Smooth muscle cell (in vitro differentiated cells): ENCODE results near the gene PCNX3. TPM values are rescaled to one million over a fixed set of nuclear protein-coding genes. Genes with fewer than 3 reads are reported as not detected.
A peak's percentile ranks its signal among the peaks of the same experiment; 100 is the strongest.

Experiments
- DNase-seq: peaks from one replicate; lab custom pipeline; 2025; ENCODE audit not compliant: unreplicated experiment; lab: John Stamatoyannopoulos, UW
- H2AFZ ChIP-seq: fragments of 200-600 bp; sonication (generic); 2 replicates; pipeline ENCODE4 v1.6.0; 2016; ENCODE audit warnings: antibody characterized with exemption, low read depth, mild to moderate bottlenecking
- H3F3A ChIP-seq: fragments of 200-600 bp; sonication (generic); 2 replicates; pipeline ENCODE4 v1.6.0; 2017; ENCODE audit warnings: antibody characterized with exemption, low read depth
- H3K27ac ChIP-seq: fragments of 200-600 bp; sonication (generic); 2 replicates; pipeline ENCODE4 v1.5.1; 2016; ENCODE audit warnings: low read depth, mild to moderate bottlenecking
- H3K27me3 ChIP-seq: fragments of 200-600 bp; sonication (generic); 2 replicates; pipeline ENCODE4 v1.6.1; 2016; ENCODE audit warnings: low read depth, mild to moderate bottlenecking
- H3K36me3 ChIP-seq: fragments of 200-600 bp; sonication (generic); 2 replicates; pipeline ENCODE4 v1.5.1; 2016; ENCODE audit warnings: low read depth
- H3K4me1 ChIP-seq: fragments of 200-600 bp; sonication (generic); 2 replicates; pipeline ENCODE4 v1.5.1; 2016; ENCODE audit warnings: low read depth
- H3K4me2 ChIP-seq: fragments of 200-600 bp; sonication (generic); 2 replicates; pipeline ENCODE4 v1.6.0; 2016; ENCODE audit warnings: mild to moderate bottlenecking
- H3K4me3 ChIP-seq: fragments of 200-600 bp; sonication (generic); 2 replicates; pipeline ENCODE4 v1.5.1; 2016; ENCODE audit warnings: mild to moderate bottlenecking
- H3K79me2 ChIP-seq: fragments of 200-600 bp; sonication (generic); 2 replicates; pipeline ENCODE4 v1.6.0; 2016; ENCODE audit warnings: low read depth, mild to moderate bottlenecking
- H3K9ac ChIP-seq: fragments of 200-600 bp; sonication (generic); 2 replicates; pipeline ENCODE4 v1.6.0; 2016; ENCODE audit warnings: low read depth
- H3K9me3 ChIP-seq: fragments of 200-600 bp; sonication (generic); replicated peaks from 2 replicates; pipeline ENCODE4 v1.5.1; 2016; ENCODE audit warnings: low read depth
- H4K20me1 ChIP-seq: fragments of 200-600 bp; sonication (generic); 2 replicates; pipeline ENCODE4 v1.6.0; 2016; ENCODE audit warnings: low read depth
- WGBS: methylation state at CpG from one replicate; pipeline ENCODE4 v1.1.7; 2016; ENCODE audit warnings: low lambda C conversion rate; 5-methylcytosine and 5-hydroxymethylcytosine counted together
- polyA plus RNA-seq: library from polyadenylated mRNA; unstranded; fragments of >200 nt; fragmentation: Nextera tagmentation; extraction: Ambion mirVana; gene quantifications from 2 replicates; pipeline ENCODE4 v1.2.1, GENCODE V29; 2016
- total RNA-seq: library from RNA; depleted of rRNA; stranded (reverse); fragments of >200 nt; gene quantifications from 2 replicates; pipeline ENCODE4 v1.2.3, GENCODE V29; 2014
- TF ChIP-seq, protein P1 (sequence below): fragments of 200-600 bp; sonication (generic); IDR thresholded peaks from 2 replicates; pipeline ENCODE4 v1.5.1; 2017; ENCODE audit warnings: borderline replicate concordance, mild to moderate bottlenecking, antibody characterized with exemption; ENCODE audit not compliant: insufficient read depth, poor library complexity, severe bottlenecking

PCNX3 gene
- total and polyA plus RNA-seq, 2 experiments from 2014 or later = 17.5 to 18.3 TPM

DNA sequence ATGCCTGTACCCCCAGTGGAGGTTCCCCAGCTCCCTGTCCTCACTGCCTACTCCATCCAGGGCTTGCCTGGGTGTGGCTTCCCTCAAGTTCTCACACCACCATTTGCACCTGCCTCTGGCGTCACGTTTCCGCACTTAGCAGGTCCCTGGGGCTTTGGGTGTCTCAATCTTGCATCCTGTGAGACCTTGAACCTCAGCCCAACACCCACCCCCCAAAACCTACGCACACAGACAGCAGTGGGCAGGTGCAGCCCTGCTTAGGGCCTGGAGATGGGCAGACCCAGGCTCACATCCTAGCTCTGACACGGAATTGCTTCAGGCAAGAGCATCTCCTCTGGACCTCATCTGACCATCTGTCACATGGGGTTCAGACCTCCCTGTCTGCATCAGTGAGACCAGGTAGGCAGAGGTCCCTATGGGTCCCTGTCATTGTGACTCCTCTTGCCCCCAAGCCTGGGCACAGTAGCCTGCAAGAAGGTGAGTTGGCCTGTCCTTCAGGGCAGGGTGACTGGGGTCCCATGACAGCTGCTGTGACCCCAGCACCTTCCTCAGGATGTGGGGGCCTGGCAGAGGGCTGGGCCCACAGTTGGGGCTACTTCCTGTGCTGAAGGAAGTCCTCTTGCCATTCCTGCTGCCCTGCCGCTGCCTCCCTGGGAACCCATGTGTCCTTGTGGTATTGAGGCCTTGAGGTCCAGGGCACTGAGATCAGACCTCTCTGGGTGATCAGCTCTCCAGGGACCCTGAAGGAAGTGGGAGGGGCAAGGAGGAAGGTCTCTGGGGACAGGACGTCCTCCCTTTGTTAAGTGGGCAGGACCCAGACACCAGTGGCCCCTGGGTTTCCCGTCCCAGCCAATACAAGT lies 24.3 kb downstream of the PCNX3 start:
- Histone ChIP-seq H3K9ac (no peak overlapping the region), H3K4me2 (no peak overlapping the region), H3K9me3 (no peaks in the 10 kb centered on the region), H3K79me2 (no peaks in the 10 kb centered on the region), H3K27me3 (no peaks in the 10 kb centered on the region), H4K20me1 (peaks cover 14% of the 10 kb centered on the region), H3K4me3 (no peak overlapping the region), H3K27ac (no peak overlapping the region), H3K4me1 (peaks cover 13% of the 10 kb centered on the region), H3F3A (peaks cover 11% of the 10 kb centered on the region), H2AFZ (no peak overlapping the region), H3K36me3 (no peaks in the 10 kb centered on the region)
- TF ChIP-seq, protein P1, sequence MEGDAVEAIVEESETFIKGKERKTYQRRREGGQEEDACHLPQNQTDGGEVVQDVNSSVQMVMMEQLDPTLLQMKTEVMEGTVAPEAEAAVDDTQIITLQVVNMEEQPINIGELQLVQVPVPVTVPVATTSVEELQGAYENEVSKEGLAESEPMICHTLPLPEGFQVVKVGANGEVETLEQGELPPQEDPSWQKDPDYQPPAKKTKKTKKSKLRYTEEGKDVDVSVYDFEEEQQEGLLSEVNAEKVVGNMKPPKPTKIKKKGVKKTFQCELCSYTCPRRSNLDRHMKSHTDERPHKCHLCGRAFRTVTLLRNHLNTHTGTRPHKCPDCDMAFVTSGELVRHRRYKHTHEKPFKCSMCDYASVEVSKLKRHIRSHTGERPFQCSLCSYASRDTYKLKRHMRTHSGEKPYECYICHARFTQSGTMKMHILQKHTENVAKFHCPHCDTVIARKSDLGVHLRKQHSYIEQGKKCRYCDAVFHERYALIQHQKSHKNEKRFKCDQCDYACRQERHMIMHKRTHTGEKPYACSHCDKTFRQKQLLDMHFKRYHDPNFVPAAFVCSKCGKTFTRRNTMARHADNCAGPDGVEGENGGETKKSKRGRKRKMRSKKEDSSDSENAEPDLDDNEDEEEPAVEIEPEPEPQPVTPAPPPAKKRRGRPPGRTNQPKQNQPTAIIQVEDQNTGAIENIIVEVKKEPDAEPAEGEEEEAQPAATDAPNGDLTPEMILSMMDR = no peak
- no peak for DNase-seq
- WGBS = 95% methylated on average over 8 of the region's 8 CpGs

GRCh38 chr11:65640483-65641296 lies 25.1 kb downstream of the PCNX3 start:
- Histone ChIP-seq H3F3A (peaks cover 11% of the 10 kb centered on the region), H3K9me3 (no peaks in the 10 kb centered on the region), H3K79me2 (no peaks in the 10 kb centered on the region), H3K4me1 (peaks cover 13% of the 10 kb centered on the region), H3K27me3 (no peaks in the 10 kb centered on the region), H3K4me2 (no peak overlapping the region), H3K36me3 (no peaks in the 10 kb centered on the region), H2AFZ (no peak overlapping the region), H3K9ac (no peak overlapping the region), H3K27ac (no peak overlapping the region), H3K4me3 (no peak overlapping the region), H4K20me1 (peaks cover 14% of the 10 kb centered on the region)
- 98% methylated on average over 33 of the region's 35 CpGs for WGBS
- TF ChIP-seq, protein P1 = no peak
- DNase-seq = no peak

- Histone ChIP-seq H3K27me3 (no peaks in the 10 kb centered on the region), H3K27ac (no peak overlapping the region), H3K79me2 (no peaks in the 10 kb centered on the region), H3K4me2 (peak overlapping the region; percentile 13), H3K36me3 (no peaks in the 10 kb centered on the region), H2AFZ (no peak overlapping the region), H3K9ac (no peak overlapping the region), H4K20me1 (peaks cover 14% of the 10 kb centered on the region), H3F3A (peaks cover 11% of the 10 kb centered on the region), H3K9me3 (no peaks in the 10 kb centered on the region), H3K4me1 (peaks cover 13% of the 10 kb centered on the region), H3K4me3 (no peak overlapping the region)
- DNase-seq = no peak
- WGBS = 81% methylated on average over 15 of the region's 16 CpGs
- TF ChIP-seq, protein P1 = no peak
These were observed 25.9 kb downstream of the PCNX3 start for GRCh38 chr11:65641297-65642013.
